ENCODE results near the gene VPS35. TPM values are rescaled to one million over a fixed set of nuclear protein-coding genes. Genes with fewer than 3 reads are reported as not detected.

VPS35 gene
- polyA plus RNA-seq, 12 donors: 66.1 to 210 (median 88.5) TPM

- DNase-seq: peak; percentile 90
These were observed 67.7 kb downstream of the VPS35 start, which contains the start of gene SHCBP1 for GRCh38 chr16:46621006-46621933. SHCBP1 (minus strand) TSS chr16:46621379; CDS start chr16:46621359, 20 bp downstream.

GRCh38 chr16:46620266-46621005, 68.5 kb downstream of the VPS35 start:
- DNase-seq: no peak

DNA sequence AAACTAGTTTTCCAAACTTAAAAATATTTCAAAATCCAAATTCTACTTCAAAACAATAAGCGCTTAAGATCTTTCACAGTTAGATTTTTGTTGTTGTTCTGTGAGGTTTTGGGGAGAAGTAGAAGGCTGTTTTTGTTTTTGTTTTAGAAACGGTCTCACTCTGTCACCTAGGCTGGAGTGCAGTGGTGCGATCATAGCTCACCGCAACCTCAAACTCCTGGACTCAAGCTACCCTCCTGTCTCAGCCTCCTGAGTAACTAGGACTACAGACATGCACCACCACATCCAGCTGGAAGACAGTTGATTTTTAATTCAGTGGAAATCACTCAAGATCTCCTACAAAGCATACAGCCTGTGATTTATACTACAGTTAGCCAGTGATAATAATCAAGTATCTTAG, 70.5 kb downstream of the VPS35 start:
- no peak for DNase-seq

- no peak for DNase-seq
These were observed 75.0 kb downstream of the VPS35 start for GRCh38 chr16:46614006-46614405.

- no peak for DNase-seq
These were observed 75.6 kb downstream of the VPS35 start for GRCh38 chr16:46613352-46613751.

- DNase-seq: no peak
These were observed 76.9 kb downstream of the VPS35 start for GRCh38 chr16:46612121-46612520.

DNA sequence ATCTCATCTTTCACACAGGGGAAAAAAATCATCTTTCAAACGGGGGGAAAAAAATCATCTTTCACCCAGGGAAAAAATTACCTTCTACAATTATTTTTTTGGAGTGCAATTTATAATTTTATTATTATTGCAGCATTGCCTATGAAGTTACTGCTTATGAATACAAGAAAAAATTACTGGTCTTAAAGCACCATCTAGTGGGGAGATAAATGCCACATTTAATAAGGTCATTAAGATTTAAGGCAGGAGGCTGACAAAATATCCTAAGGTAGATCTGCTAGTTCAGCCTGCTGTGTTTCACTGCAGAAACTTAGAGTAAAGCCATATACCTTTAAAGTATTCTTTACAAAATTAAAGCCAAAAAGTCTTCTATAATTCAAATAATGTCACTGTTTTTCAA, 81.4 kb downstream of the VPS35 start:
- no peak for DNase-seq

- DNase-seq: no peak
These were observed 82.7 kb downstream of the VPS35 start for GRCh38 chr16:46606231-46606630.

Other genes with a start within 250 kb of the VPS35 start
- 10 to 100 TPM in 5 of 12 donors, 1 to 10 TPM in 6, not detected in 1; 3.0 to 15.5 (median 9.8) TPM for gene SHCBP1, start 67.8 kb downstream of the VPS35 start, polyA plus RNA-seq (ENCODE audit: insufficient read length in 12 of 12)
- 10 to 100 TPM in 9 of 12 donors, 1 to 10 TPM in 2, not detected in 1; 5.9 to 28.6 (median 12.4) TPM for gene ORC6, start 481 bp upstream of the VPS35 start, polyA plus RNA-seq (ENCODE audit: insufficient read length in 12 of 12)
- gene MYLK3, start 59.2 kb upstream of the VPS35 start, polyA plus RNA-seq (ENCODE audit: insufficient read length in 12 of 12): 10 to 100 TPM in 9 of 12 donors, 1 to 10 TPM in 2, not detected in 1; 3.4 to 22.2 (median 12.5) TPM
- 10 to 100 TPM in 11 of 12 donors, not detected in 1; 25.3 to 39.7 (median 28.9) TPM for gene C16orf87, start 142.0 kb upstream of the VPS35 start, polyA plus RNA-seq (ENCODE audit: insufficient read length in 12 of 12)
- 10 to 100 TPM in 11 of 12 donors, not detected in 1; 16.1 to 45.1 (median 26.2) TPM for gene GPT2, start 195.2 kb upstream of the VPS35 start, polyA plus RNA-seq (ENCODE audit: insufficient read length in 12 of 12)